K562 (cell line): Measurements from ENCODE around the gene ARMC8. TPM values are rescaled to one million over a fixed set of nuclear protein-coding genes. Genes with fewer than 3 reads are reported as not detected.
A peak's percentile ranks its signal among the peaks of the same experiment; 100 is the strongest.

Source experiments
- ATAC-seq: fragments of 200-7000 bp; cut with Tn5 transposase; 3 replicates; pipeline ENCODE4 v1.9.1; 2020; ENCODE audit warnings: moderate library complexity
- BruUV-seq: library from RNA; stranded (reverse); fragments of 400-500 nt; replicated peaks from 2 replicates; lab custom pipeline; 2021; lab: Mats Ljungman, UMichigan
- CTCF ChIA-PET: fragments of 300-600 bp; formaldehyde crosslinking; extraction: SDS; loops from one replicate; lab custom pipeline; 2021; ENCODE audit warnings: low intra/inter-chr PET ratio; lab: Yijun Ruan, JAX
- POLR2A ChIA-PET: fragments of 300-600, 350-650 bp; sonication (Branson Sonifier 250); formaldehyde crosslinking; extraction: SDS; loops from one replicate; lab custom pipeline; 2021; ENCODE audit warnings: antibody characterized with exemption, inconsistent platforms; lab: Yijun Ruan, JAX
- DNase-seq, 4 experiments: peaks; one replicate each; pipeline versions ENCODE4 v3.0.0 to v3.0.0-alpha.2; 2011 to 2018; ENCODE audit warnings: low spot score in 3 of 4, mixed read lengths in 3 of 4; ENCODE audit errors: extremely low read depth in 1 of 4
- FAIRE-seq: peaks from 2 replicates; lab custom pipeline; 2011; peaks lifted over from hg19 to GRCh38; lab: Jason Lieb, UNC
- H2AFZ ChIP-seq: 2 replicates; pipeline ENCODE4 v1.6.0; 2011; ENCODE audit warnings: low read depth, low read length, control low read depth, inconsistent platforms
- H3K27ac ChIP-seq: fragments of 200-600 bp; 3 replicates; pipeline ENCODE4 v1.8.0; 2011; ENCODE audit warnings: low read depth, mild to moderate bottlenecking, control low read depth, inconsistent platforms, low read length, moderate library complexity, mixed read lengths; ENCODE audit errors: extremely low read depth
- H3K27me3 ChIP-seq, 2 experiments: fragments of 300-600 bp in 1 of 2; 2 replicates in 1 of 2; 3 replicates in 1 of 2; pipeline versions ENCODE4 v1.6.0 to v1.8.0; 2011; ENCODE audit warnings: inconsistent platforms in 2 of 2, low read length in 2 of 2, mild to moderate bottlenecking in 1 of 2, mixed read lengths in 1 of 2, moderate library complexity in 1 of 2; ENCODE audit not compliant: control insufficient read depth in 2 of 2, insufficient read depth in 2 of 2
- H3K36me3 ChIP-seq: fragments of 300-600 bp; 3 replicates; pipeline ENCODE4 v1.8.0; 2011; ENCODE audit warnings: mild to moderate bottlenecking, low read length, inconsistent platforms; ENCODE audit not compliant: control insufficient read depth, insufficient read depth
- H3K4me1 ChIP-seq, 2 experiments: fragments of 200-600 bp in 1 of 2; replicated peaks in 1 of 2; 2 replicates in 1 of 2; 3 replicates in 1 of 2; pipeline versions ENCODE4 v1.5.1 to v1.8.0; 2011; ENCODE audit warnings: inconsistent platforms in 2 of 2, low read length in 2 of 2, mild to moderate bottlenecking in 1 of 2, mixed read lengths in 1 of 2, moderate library complexity in 1 of 2; ENCODE audit not compliant: control insufficient read depth in 2 of 2, insufficient read depth in 2 of 2
- H3K4me2 ChIP-seq: 2 replicates; pipeline ENCODE4 v1.6.1; 2011; ENCODE audit warnings: low read length, control low read depth, inconsistent platforms, mixed read lengths; ENCODE audit not compliant: insufficient read depth
- H3K4me3 ChIP-seq: fragments of 200-600 bp; sonication (generic), shearing (Covaris generic); 2 replicates; pipeline ENCODE4 v1.5.1; 2016; ENCODE audit warnings: control low read depth, inconsistent platforms
- H3K79me2 ChIP-seq: fragments of 200-600 bp; 3 replicates; pipeline ENCODE4 v1.8.0; 2011; ENCODE audit warnings: low read length, inconsistent platforms; ENCODE audit not compliant: control insufficient read depth, insufficient read depth
- H3K9ac ChIP-seq, 2 experiments: 2 replicates each; pipeline versions ENCODE4 v1.6.0 to v1.6.1; 2011; ENCODE audit warnings: low read depth in 2 of 2, low read length in 2 of 2, control low read depth in 1 of 2, inconsistent platforms in 1 of 2, mild to moderate bottlenecking in 1 of 2, mixed read lengths in 1 of 2; ENCODE audit not compliant: insufficient read depth in 1 of 2
- H3K9me1 ChIP-seq: one replicate; pipeline ENCODE4 v1.6.0; 2011; ENCODE audit warnings: inconsistent platforms, mild to moderate bottlenecking, low read length, moderate library complexity; ENCODE audit not compliant: control insufficient read depth, insufficient read depth
- H3K9me3 ChIP-seq: replicated peaks from 2 replicates; pipeline ENCODE4 v1.5.1; 2011; ENCODE audit warnings: low read depth, low read length, inconsistent platforms; ENCODE audit not compliant: control insufficient read depth, insufficient read depth
- H4K20me1 ChIP-seq: replicated peaks from 2 replicates; pipeline ENCODE4 v1.6.1; 2011; ENCODE audit warnings: low read length, inconsistent platforms, mixed read lengths; ENCODE audit not compliant: control insufficient read depth, insufficient read depth
- HMGN3 ChIP-seq: IDR thresholded peaks from 2 replicates; pipeline ENCODE4 v1.6.1; 2011; ENCODE audit warnings: borderline replicate concordance, low read depth, mild to moderate bottlenecking, mixed read lengths, low read length; ENCODE audit not compliant: insufficient read length; ENCODE audit errors: extremely low read depth
- MAFK ChIP-seq: IDR thresholded peaks from 2 replicates; pipeline ENCODE4 v1.6.1; 2011; ENCODE audit warnings: low read length, improper control_type of control experiment
- MEIS2 ChIP-seq: fragments of 450-650 bp; IDR thresholded peaks from 2 replicates; pipeline ENCODE4 v1.6.1; 2014; ENCODE audit warnings: mild to moderate bottlenecking; ENCODE audit not compliant: partially characterized antibody
- TRIM28 ChIP-seq: fragments of 450-650 bp; IDR thresholded peaks from 2 replicates; pipeline ENCODE4 v1.6.1; 2017
- ZKSCAN1 ChIP-seq: fragments of 150-350 bp; IDR thresholded peaks from 2 replicates; pipeline ENCODE4 v1.6.1; 2016; ENCODE audit warnings: low read depth, low read length
- ZNF77 ChIP-seq: fragments of 250-450 bp; sonication (Bioruptor Pico); IDR thresholded peaks from 2 replicates; pipeline ENCODE4 v1.5.0; 2020
- WGBS: fragments of 100-300 bp; shearing (Covaris generic); methylation state at CpG from one replicate; pipeline ENCODE4 v1.1.6; 2016; ENCODE audit warnings: low coverage, mixed read lengths; ENCODE audit not compliant: insufficient coverage; ENCODE audit errors: missing lambda C conversion rate; 5-methylcytosine and 5-hydroxymethylcytosine counted together
- in situ Hi-C: fragments of 300-500 bp; cut with MboI; formaldehyde crosslinking; loops from 4 replicates; pipeline ENCODE4 v1.15.0; 2018; ENCODE audit warnings: inconsistent platforms, mixed read lengths
- intact Hi-C: fragments of 100-400 bp; cut with micrococcal nuclease; formaldehyde crosslinking; loops from 2 replicates; pipeline ENCODE4 v1.14.2; 2022
- polyA plus RNA-seq, 8 experiments: library from polyadenylated mRNA; depleted of rRNA in 4 of 8; stranded (reverse) in 5 of 8; unstranded in 3 of 8; fragments of >200 nt; fragmentation: Nextera tagmentation in 2 of 8; fragmentation: Illumina TruSeq in 1 of 8; extraction: Ambion mirVana in 2 of 8; extraction: Trizol in 1 of 8; gene quantifications; 2 replicates each; pipeline versions ENCODE4 v1.2.1 to v1.2.3, GENCODE V29; 2011 to 2014; ENCODE audit warnings: inconsistent platforms in 1 of 8, missing spikeins in 1 of 8
- total RNA-seq, 7 experiments: library from RNA; depleted of rRNA in 6 of 7; stranded (reverse); fragments of >200 nt in 6 of 7; fragmentation: Illumina TruSeq in 2 of 7; extraction: Trizol in 2 of 7; gene quantifications; 2 replicates each; pipeline versions ENCODE4 v1.2.1 to v1.2.3, GENCODE V29; 2011 to 2021; ENCODE audit warnings: low replicate concordance in 1 of 7
- TF ChIP-seq, protein P1 (sequence below): fragments of 250-450 bp; sonication (Bioruptor Pico); IDR thresholded peaks from 2 replicates; pipeline ENCODE4 v1.4.0; 2020; ENCODE audit warnings: mild to moderate bottlenecking, moderate library complexity, borderline replicate concordance
- TF ChIP-seq, protein P2 (sequence below): sonication (generic); formaldehyde crosslinking; IDR thresholded peaks from 2 replicates; pipeline ENCODE4 v1.8.1; 2023; ENCODE audit warnings: mild to moderate bottlenecking, missing genetic modification reagents
- TF ChIP-seq, protein P3 (sequence below): sonication (generic); formaldehyde crosslinking; IDR thresholded peaks from 2 replicates; pipeline ENCODE4 v1.9.0; 2022; ENCODE audit warnings: mild to moderate bottlenecking, missing genetic modification reagents

The ARMC8 gene
- total and polyA plus RNA-seq, 9 of the 15 experiments (the other 6 are each of a cell fraction or from before 2014, with no cell fraction given): 22.4 to 76.1 (median 37.3) TPM

DNA sequence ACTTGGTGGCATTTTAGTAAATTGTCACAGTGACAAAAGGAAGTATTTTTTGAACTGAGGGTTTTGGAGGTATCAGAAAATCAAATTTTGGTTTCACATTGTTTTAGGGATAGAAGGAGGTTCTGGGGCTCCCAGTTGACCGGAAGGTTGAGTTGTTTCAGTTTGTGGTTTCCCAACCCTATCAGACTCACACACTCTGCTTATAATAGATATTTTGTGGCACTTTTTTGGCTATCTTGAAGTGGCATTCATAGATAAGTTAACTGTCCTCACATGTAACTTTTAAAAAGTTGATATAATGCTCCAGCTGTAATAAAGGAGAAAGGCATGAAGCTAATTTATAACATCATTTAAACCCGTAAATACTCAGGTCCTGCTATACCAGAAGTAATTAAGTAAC is 12.8 kb downstream of the ARMC8 start (continued):
- TF ChIP-seq MAFK: no peak
- no peak for TF ChIP-seq ZNF77 (CRISPR knock-in tag)
- no peak for TF ChIP-seq ZKSCAN1
- TF ChIP-seq, protein P1, sequence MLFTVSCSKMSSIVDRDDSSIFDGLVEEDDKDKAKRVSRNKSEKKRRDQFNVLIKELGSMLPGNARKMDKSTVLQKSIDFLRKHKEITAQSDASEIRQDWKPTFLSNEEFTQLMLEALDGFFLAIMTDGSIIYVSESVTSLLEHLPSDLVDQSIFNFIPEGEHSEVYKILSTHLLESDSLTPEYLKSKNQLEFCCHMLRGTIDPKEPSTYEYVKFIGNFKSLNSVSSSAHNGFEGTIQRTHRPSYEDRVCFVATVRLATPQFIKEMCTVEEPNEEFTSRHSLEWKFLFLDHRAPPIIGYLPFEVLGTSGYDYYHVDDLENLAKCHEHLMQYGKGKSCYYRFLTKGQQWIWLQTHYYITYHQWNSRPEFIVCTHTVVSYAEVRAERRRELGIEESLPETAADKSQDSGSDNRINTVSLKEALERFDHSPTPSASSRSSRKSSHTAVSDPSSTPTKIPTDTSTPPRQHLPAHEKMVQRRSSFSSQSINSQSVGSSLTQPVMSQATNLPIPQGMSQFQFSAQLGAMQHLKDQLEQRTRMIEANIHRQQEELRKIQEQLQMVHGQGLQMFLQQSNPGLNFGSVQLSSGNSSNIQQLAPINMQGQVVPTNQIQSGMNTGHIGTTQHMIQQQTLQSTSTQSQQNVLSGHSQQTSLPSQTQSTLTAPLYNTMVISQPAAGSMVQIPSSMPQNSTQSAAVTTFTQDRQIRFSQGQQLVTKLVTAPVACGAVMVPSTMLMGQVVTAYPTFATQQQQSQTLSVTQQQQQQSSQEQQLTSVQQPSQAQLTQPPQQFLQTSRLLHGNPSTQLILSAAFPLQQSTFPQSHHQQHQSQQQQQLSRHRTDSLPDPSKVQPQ (CRISPR knock-in tag): no peak
- TF ChIP-seq HMGN3: no peak
- no peak for TF ChIP-seq TRIM28
- TF ChIP-seq, all 486 proteins: peak for 64

DNA sequence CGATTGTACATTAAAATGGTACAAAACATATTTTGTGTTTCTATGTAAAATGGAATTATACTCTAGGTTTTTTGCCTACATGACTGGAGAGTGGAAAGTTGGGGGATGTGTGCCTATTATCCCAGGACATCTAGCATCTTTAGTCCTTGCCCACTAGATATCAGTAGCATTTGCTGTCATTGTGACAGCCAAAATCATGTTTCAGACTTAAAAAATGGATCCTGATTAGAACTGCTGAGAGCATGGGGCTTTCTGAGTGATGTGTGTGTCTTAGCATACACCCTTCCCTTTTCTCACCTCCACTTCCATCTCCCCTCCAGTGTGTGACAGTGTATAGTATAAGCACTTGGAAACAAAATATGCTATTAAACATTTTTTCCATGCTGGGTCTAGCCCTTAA is 13.3 kb downstream of the ARMC8 start:
- Histone ChIP-seq H3K4me1 (peaks cover 27 to 41% of the 10 kb centered on the region in 2 experiments), H3K9ac (peak overlapping the region in 1 of 2 experiments; percentile 63; a peak in 2 of 4 replicates), H4K20me1 (peaks cover 12% of the 10 kb centered on the region), H2AFZ (no peak overlapping the region), H3K9me1 (no peaks in the 10 kb centered on the region), H3K79me2 (peaks cover 97% of the 10 kb centered on the region), H3K27me3 (no peaks in the 10 kb centered on the region), H3K36me3 (peaks cover 14% of the 10 kb centered on the region)
- intact Hi-C loops: no loop called here
- in situ Hi-C loops: no loop called here
- CTCF ChIA-PET: no interaction called here
- FAIRE-seq: no peak
- WGBS: 0% methylated on average over 1 of the region's 1 CpG
- peak in 1 of 4 experiments; percentile 41 for DNase-seq
- TF ChIP-seq, protein P2, sequence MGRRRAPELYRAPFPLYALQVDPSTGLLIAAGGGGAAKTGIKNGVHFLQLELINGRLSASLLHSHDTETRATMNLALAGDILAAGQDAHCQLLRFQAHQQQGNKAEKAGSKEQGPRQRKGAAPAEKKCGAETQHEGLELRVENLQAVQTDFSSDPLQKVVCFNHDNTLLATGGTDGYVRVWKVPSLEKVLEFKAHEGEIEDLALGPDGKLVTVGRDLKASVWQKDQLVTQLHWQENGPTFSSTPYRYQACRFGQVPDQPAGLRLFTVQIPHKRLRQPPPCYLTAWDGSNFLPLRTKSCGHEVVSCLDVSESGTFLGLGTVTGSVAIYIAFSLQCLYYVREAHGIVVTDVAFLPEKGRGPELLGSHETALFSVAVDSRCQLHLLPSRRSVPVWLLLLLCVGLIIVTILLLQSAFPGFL: no peak
- TF ChIP-seq MEIS2: peak; percentile 3
- TF ChIP-seq, protein P3, sequence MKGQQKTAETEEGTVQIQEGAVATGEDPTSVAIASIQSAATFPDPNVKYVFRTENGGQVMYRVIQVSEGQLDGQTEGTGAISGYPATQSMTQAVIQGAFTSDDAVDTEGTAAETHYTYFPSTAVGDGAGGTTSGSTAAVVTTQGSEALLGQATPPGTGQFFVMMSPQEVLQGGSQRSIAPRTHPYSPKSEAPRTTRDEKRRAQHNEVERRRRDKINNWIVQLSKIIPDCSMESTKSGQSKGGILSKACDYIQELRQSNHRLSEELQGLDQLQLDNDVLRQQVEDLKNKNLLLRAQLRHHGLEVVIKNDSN (CRISPR knock-in tag): no peak
- TF ChIP-seq, all 486 proteins: peak for 1
- H3K4me2 ChIP-seq: peak overlapping the region; percentile 69
- POLR2A ChIA-PET: no interaction called here
- peak; percentile 73 for ATAC-seq
- H3K4me3 ChIP-seq: no peak overlapping the region
- BruUV-seq: no TSS peak
- H3K9me3 ChIP-seq: no peaks in the 10 kb centered on the region
- peak overlapping the region; percentile 93 for H3K27ac ChIP-seq
